Upper lobe of left lung (tissue), 4 donors: ENCODE data around the gene PHF11.

Source experiments
- POLR2AphosphoS5 ChIP-seq, 2 donors: sonication (generic); formaldehyde crosslinking; IDR thresholded peaks; one replicate each; pipeline ENCODE4 v1.5.1; 2017; ENCODE audit warnings: antibody characterized with exemption in 2 of 2
- TF ChIP-seq, protein P1 (sequence below), 6 experiments: fragments of 450-650 bp in 4 of 6; fragments of 200-600 bp in 2 of 6; sonication (generic) in 2 of 6; IDR thresholded peaks; one replicate each; pipeline ENCODE4 v1.5.1; 2016 to 2019; ENCODE audit warnings: antibody characterized with exemption in 6 of 6

DNA sequence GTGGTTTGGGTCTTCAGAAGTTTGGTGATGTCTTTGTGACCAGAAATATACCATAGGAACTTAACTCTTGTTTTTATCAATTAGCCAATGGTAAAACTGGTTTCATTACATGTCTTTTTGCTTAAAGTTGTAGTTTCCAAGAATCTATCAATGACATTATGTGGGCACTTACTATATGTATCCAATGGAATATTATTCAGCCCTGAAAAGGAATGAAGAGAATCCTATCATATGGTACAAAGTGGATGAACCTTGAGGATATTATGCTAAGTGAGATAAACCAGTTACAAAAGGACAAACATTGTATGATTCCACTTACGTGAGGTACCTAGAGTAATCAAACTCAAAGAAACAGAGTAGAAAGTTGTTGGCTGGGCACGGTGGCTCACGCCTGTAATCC lies 63.3 kb downstream of the PHF11 start:
- TF ChIP-seq, protein P1, sequence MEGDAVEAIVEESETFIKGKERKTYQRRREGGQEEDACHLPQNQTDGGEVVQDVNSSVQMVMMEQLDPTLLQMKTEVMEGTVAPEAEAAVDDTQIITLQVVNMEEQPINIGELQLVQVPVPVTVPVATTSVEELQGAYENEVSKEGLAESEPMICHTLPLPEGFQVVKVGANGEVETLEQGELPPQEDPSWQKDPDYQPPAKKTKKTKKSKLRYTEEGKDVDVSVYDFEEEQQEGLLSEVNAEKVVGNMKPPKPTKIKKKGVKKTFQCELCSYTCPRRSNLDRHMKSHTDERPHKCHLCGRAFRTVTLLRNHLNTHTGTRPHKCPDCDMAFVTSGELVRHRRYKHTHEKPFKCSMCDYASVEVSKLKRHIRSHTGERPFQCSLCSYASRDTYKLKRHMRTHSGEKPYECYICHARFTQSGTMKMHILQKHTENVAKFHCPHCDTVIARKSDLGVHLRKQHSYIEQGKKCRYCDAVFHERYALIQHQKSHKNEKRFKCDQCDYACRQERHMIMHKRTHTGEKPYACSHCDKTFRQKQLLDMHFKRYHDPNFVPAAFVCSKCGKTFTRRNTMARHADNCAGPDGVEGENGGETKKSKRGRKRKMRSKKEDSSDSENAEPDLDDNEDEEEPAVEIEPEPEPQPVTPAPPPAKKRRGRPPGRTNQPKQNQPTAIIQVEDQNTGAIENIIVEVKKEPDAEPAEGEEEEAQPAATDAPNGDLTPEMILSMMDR (IDR thresholded peaks at IDR 0.05): no peak
- TF ChIP-seq POLR2AphosphoS5 (IDR thresholded peaks at IDR 0.05): no peak
